ENCODE measurements around the gene OR6C70. TPM values are rescaled to one million over a fixed set of nuclear protein-coding genes. Genes with fewer than 3 reads are reported as not detected.
"Not testable (repeated sequence)": the region's sequence is repeated elsewhere in the genome, so short reads cannot be mapped to it uniquely, and the experiment has no call there.

OR6C70 gene
- total and polyA plus RNA-seq, 8 donors, result not detected

- intact Hi-C loops (cut with DNase I), result no loop called here
- Histone ChIP-seq H3K9me3 (no peaks in the 10 kb centered on the region), H3K4me3 (no peak overlapping the region), H3K27me3 (no peaks in the 10 kb centered on the region), H3K36me3 (no peaks in the 10 kb centered on the region), H3K27ac (no peak overlapping the region), H3K4me1 (no peaks in the 10 kb centered on the region)
- no peak for TF ChIP-seq CTCF (IDR thresholded peaks at IDR 0.05)
- ATAC-seq (no peak), DNase-seq (no peak)
Measured at GRCh38 chr12:55499231-55499630, 29.3 kb upstream of the OR6C70 start.

GRCh38 chr12:55495490-55495889 lies 25.6 kb upstream of the OR6C70 start:
- no peak for DNase-seq
- ATAC-seq, result no peak
- no peaks in the 10 kb centered on the region for H3K9me3 ChIP-seq
- no peak overlapping the region for H3K27ac ChIP-seq
- no peaks in the 10 kb centered on the region for H3K4me1 ChIP-seq
- no peak for TF ChIP-seq CTCF (IDR thresholded peaks at IDR 0.05)
- intact Hi-C loops (cut with DNase I), result no loop called here
- no peaks in the 10 kb centered on the region for H3K36me3 ChIP-seq
- H3K27me3 ChIP-seq, result no peaks in the 10 kb centered on the region
- no peak overlapping the region for H3K4me3 ChIP-seq

GRCh38 chr12:55492078-55492477 lies 22.1 kb upstream of the OR6C70 start, which contains the start of gene OR6C68:
Gene OR6C68, plus strand, starts transcription at chr12:55492378. Its CDS starts 0 bp downstream, at chr12:55492378.
- Histone ChIP-seq H3K9me3 (no peaks in the 10 kb centered on the region), H3K27ac (no peak within 1 kb of the TSS), H3K27me3 (no peaks in the 10 kb centered on the region), H3K36me3 (no peaks in the 10 kb centered on the region), H3K4me3 (no peak within 1 kb of the TSS), H3K4me1 (no peaks in the 10 kb centered on the region)
- ATAC-seq (no peak), DNase-seq (no peak)
- TF ChIP-seq CTCF (IDR thresholded peaks at IDR 0.05), result no peak
- intact Hi-C loops (cut with DNase I), result no loop called here

GRCh38 chr12:55484284-55484683 lies 14.3 kb upstream of the OR6C70 start:
- H3K36me3 ChIP-seq; H3K9me3 ChIP-seq; ATAC-seq; H3K4me1 ChIP-seq; H3K27me3 ChIP-seq; intact Hi-C loops (cut with DNase I); H3K4me3 ChIP-seq; H3K27ac ChIP-seq: not testable (repeated sequence)
- peak in 1 of 4 donors; percentile 14 for DNase-seq

- H3K36me3 ChIP-seq; intact Hi-C loops (cut with DNase I); H3K9me3 ChIP-seq; ATAC-seq; H3K27ac ChIP-seq; H3K4me3 ChIP-seq; H3K4me1 ChIP-seq; H3K27me3 ChIP-seq: not testable (repeated sequence)
- peak in 1 of 4 donors; percentile 39 for DNase-seq
Measured at GRCh38 chr12:55479136-55479535, 9.2 kb upstream of the OR6C70 start.

GRCh38 chr12:55472264-55472663 lies 2.3 kb upstream of the OR6C70 start:
- H3K27ac ChIP-seq, result no peak overlapping the region
- ATAC-seq, result no peak
- no peak for DNase-seq
- H3K27me3 ChIP-seq, result no peaks in the 10 kb centered on the region
- no peaks in the 10 kb centered on the region for H3K9me3 ChIP-seq
- no peaks in the 10 kb centered on the region for H3K4me1 ChIP-seq
- H3K36me3 ChIP-seq, result no peaks in the 10 kb centered on the region
- no peak for TF ChIP-seq CTCF (IDR thresholded peaks at IDR 0.05)
- intact Hi-C loops (cut with DNase I), result no loop called here
- no peak overlapping the region for H3K4me3 ChIP-seq
